BJ (cell line): ENCODE data around the gene IL22RA2. TPM values are rescaled to one million over a fixed set of nuclear protein-coding genes. Genes with fewer than 3 reads are reported as not detected.

Experiments
- CTCF ChIA-PET: fragments of 350-600 bp; formaldehyde crosslinking; extraction: SDS; loops from one replicate; lab custom pipeline; 2021; ENCODE audit warnings: antibody characterized with exemption, inconsistent platforms; lab: Yijun Ruan, JAX
- POLR2A ChIA-PET: fragments of 300-600 bp; sonication (Branson Sonifier 250); formaldehyde crosslinking; extraction: SDS; loops from one replicate; lab custom pipeline; 2021; ENCODE audit warnings: antibody characterized with exemption; lab: Charles Lee
- DNase-seq: peaks from one replicate; pipeline ENCODE4 v3.0.0-alpha.2; 2011; ENCODE audit warnings: low read depth
- H3K27me3 ChIP-seq: 2 replicates; pipeline ENCODE4 v1.6.0; 2011; ENCODE audit warnings: low read length; ENCODE audit not compliant: control insufficient read depth, insufficient read depth
- H3K36me3 ChIP-seq: 2 replicates; pipeline ENCODE4 v1.5.1; 2011; ENCODE audit warnings: low read length; ENCODE audit not compliant: control insufficient read depth, insufficient read depth
- H3K4me3 ChIP-seq: 2 replicates; pipeline ENCODE4 v1.5.1; 2011; ENCODE audit warnings: low read depth, mild to moderate bottlenecking, control low read depth, low read length
- polyA plus RNA-seq: library from polyadenylated mRNA; depleted of rRNA; stranded (reverse); fragments of >200 nt; gene quantifications from 2 replicates; pipeline ENCODE4 v1.2.3, GENCODE V29; 2011
- TF ChIP-seq, protein P1 (sequence below): IDR thresholded peaks from 2 replicates; pipeline ENCODE4 v1.5.1; 2011; ENCODE audit warnings: low read depth, mild to moderate bottlenecking, control low read depth, inconsistent platforms, low read length, moderate library complexity; ENCODE audit not compliant: insufficient read depth

IL22RA2 gene
- polyA plus RNA-seq, 1 experiment: not detected

DNA sequence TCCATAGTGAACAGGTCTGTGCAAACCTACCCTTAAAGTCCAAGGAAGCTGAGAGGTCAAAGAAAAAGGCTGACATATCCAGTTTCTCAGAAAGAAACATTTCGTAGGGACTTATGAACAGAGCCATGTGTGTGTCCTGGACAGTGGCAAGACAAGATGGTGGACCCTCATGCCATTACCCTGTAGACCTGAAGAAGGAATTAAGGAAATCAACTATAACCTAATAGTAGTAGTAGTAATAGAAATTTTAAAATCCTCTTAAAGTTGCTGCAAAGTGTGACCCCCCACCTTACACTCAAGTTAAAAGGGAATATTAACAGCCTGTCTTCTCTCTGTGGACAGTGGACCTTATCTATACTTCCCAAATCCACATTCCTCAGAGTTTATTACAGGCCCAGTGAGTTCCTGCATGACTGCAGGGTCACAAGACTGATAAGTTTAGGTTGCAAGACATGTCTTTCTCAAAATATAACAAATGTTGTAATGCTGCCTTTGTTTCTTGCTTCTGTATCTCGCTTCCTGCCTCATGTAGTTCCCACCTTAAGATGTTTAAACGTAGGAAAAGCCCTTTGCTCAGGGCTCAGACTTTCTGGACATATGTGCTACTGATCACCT is 10.6 kb downstream of the IL22RA2 start:
- H3K27me3 ChIP-seq: peaks cover 2% of the 10 kb centered on the region; the same call in 1 of the 2 replicates
- no peaks in the 10 kb centered on the region for H3K36me3 ChIP-seq
- CTCF ChIA-PET: interaction anchor here (0.7 kb wide), 1 partner anchor 109 kb away, joined by 3 read pairs; no protein-coding TSS in a partner anchor
- DNase-seq: no peak
- POLR2A ChIA-PET: no interaction called here
- no peak overlapping the region for H3K4me3 ChIP-seq
- TF ChIP-seq, protein P1, sequence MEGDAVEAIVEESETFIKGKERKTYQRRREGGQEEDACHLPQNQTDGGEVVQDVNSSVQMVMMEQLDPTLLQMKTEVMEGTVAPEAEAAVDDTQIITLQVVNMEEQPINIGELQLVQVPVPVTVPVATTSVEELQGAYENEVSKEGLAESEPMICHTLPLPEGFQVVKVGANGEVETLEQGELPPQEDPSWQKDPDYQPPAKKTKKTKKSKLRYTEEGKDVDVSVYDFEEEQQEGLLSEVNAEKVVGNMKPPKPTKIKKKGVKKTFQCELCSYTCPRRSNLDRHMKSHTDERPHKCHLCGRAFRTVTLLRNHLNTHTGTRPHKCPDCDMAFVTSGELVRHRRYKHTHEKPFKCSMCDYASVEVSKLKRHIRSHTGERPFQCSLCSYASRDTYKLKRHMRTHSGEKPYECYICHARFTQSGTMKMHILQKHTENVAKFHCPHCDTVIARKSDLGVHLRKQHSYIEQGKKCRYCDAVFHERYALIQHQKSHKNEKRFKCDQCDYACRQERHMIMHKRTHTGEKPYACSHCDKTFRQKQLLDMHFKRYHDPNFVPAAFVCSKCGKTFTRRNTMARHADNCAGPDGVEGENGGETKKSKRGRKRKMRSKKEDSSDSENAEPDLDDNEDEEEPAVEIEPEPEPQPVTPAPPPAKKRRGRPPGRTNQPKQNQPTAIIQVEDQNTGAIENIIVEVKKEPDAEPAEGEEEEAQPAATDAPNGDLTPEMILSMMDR: no peak

DNA sequence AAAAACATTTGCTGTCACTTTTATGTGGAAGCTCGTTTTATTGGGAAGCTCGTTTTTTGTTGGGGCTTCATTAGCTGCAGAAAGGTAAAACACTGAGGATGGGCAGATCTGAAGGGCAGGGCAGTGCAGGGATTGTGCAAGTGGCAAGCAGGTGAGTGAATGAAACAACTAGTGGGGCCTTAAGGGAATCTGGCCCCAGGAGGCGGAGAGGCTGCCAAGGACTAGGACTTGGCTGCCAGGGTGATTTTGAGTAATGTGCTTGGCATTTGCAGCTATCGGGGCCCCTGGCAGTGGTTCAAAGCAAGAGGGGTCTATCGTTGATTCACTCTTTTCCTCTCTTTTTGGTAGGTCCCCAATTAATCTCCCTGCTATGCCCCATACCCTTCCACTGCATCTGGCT is 11.5 kb downstream of the IL22RA2 start:
- no peak for DNase-seq
- Histone ChIP-seq H3K36me3 (no peaks in the 10 kb centered on the region), H3K27me3 (no peaks in the 10 kb centered on the region), H3K4me3 (no peak overlapping the region)
- TF ChIP-seq, protein P1: no peak
- ChIA-PET CTCF (interaction anchor here (0.7 to 2.2 kb wide), 3 partner anchors 8 to 254 kb away, joined by 3 to 7 read pairs (median 3); no protein-coding TSS in a partner anchor), POLR2A (no interaction called here)

DNA sequence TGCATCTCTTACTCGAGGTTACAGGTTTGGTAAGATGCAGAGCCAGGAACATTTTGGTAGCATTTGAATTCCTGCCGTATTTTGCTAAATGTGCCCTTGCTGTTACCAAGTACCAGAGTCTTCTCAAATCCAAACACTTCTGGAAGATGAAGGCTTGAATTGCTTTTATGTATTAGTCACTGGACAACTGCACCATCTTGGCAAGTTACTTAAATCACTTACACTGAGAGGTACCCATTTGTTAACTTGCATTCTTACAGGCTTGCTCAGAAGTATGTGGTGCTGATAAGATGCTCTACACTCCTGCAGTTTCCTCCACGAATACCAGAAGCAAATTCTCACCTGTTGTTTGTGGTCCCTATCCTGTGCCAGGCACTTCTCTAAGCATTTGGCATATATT is 12.7 kb downstream of the IL22RA2 start:
- H3K27me3 ChIP-seq: no peaks in the 10 kb centered on the region
- DNase-seq: no peak
- TF ChIP-seq, protein P1: no peak
- no peaks in the 10 kb centered on the region for H3K36me3 ChIP-seq
- H3K4me3 ChIP-seq: no peak overlapping the region
- CTCF ChIA-PET: interaction anchor here (2.2 kb wide), 1 partner anchor 9 kb away, joined by 7 read pairs; no protein-coding TSS in a partner anchor
- POLR2A ChIA-PET: no interaction called here

DNA sequence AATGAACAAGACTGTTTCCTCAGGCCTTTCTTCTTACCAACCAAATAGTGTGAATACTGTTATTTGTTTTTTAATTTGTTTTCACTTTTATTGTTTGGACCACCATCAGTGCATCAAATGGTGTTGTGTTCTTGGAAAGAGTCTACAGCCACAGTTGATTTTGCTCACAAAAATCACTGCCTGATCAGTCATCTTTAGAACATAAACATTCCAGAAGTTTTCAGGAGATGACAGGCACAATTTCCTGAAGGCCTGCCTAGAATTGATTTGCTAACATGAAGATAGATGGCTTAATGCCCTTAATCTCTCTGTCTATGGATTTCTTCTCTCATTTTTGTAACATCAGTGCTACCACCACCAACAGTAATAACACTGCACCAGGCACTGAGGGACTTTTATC is 13.5 kb downstream of the IL22RA2 start:
- H3K4me3 ChIP-seq: no peak overlapping the region
- no peaks in the 10 kb centered on the region for H3K27me3 ChIP-seq
- POLR2A ChIA-PET: no interaction called here
- TF ChIP-seq, protein P1: no peak
- CTCF ChIA-PET: interaction anchor here (2.2 kb wide), 1 partner anchor 10 kb away, joined by 7 read pairs; no protein-coding TSS in a partner anchor
- no peak for DNase-seq
- H3K36me3 ChIP-seq: no peaks in the 10 kb centered on the region

DNA sequence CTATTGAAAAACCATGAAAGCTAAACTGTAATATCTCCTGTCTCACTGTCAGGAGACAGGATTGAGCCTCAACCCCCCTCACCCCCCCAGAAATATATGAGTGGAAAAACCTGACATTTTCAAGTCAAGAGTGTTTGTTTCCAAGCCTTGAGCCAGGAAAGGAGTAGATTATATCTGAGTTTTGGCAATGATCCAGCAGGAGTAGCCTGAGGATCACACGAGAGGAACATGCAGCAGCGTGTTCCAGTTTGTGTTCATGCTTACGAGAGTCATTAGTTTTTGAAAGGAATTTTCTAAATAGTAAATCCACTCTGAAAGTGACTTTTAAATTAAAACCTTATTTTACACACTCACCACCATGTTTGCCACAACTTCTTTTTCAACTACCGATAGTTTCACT is 15.8 kb downstream of the IL22RA2 start:
- Histone ChIP-seq H3K4me3 (no peak overlapping the region), H3K36me3 (no peaks in the 10 kb centered on the region), H3K27me3 (no peaks in the 10 kb centered on the region)
- DNase-seq: no peak
- ChIA-PET CTCF (no interaction called here), POLR2A (no interaction called here)
- TF ChIP-seq, protein P1: no peak
